HG03139 (cell line): ENCODE measurements around the gene RPL31.
"Not testable (repeated sequence)": the region's sequence is repeated elsewhere in the genome, so short reads cannot be mapped to it uniquely, and the experiment has no call there.

ENCODE experiments used
- ATAC-seq: cut with Tn5 transposase; IDR thresholded peaks from one replicate; pipeline ENCODE4 v1.9.1; 2021; ENCODE audit not compliant: unreplicated experiment

Gene RPL31

GRCh38 chr2:101023327-101024107 is 21.4 kb downstream of the RPL31 start:
- ATAC-seq: no peak

DNA sequence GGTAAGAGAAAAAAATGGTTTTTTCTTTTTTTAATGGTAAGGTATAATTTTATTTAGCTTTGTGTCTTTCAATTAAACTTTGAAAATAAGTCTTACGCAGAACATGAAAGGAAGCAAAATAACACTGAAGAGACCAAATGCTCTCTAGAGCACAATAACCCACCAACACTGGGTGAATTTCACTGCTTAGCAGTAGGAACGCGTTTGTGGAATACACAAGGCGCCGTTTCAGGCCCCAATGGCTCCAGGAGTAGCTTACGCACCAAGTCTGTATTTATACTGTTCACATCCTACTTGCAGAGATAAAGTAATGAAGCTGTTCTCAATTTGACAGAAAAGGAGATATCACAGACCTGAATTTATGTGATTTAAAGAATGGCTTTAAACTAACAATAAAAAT is 23.5 kb downstream of the RPL31 start:
- no peak for ATAC-seq

- ATAC-seq: no peak
These were observed 24.2 kb downstream of the RPL31 start for GRCh38 chr2:101026253-101026701.

DNA sequence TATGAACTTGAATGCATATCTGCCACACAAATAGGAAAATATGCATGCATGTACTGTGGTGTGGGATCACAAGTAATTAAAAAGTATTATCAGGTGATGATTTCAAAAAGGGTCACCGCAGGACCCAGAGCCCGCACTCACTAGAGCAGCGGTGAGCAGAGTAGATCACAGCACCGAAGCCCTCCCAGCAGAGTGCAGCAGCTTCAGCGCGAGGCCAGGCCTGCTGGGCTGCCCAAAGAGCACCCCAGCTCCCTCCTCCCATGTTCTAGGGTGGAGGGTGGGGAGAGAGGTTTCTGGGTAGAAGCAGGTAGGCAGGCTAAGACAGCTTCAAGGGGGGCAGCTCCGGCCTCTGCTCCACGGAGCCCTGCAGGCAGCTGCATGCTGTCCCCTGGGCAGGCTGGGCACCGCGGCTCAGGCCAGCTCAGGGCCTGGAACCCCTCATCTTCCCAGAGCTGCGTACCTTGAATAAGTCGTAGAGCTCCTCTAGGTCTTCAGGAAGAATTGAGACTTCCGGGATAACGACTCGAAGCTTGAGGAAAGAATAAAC is 24.9 kb downstream of the RPL31 start:
- no peak for ATAC-seq

GRCh38 chr2:101027852-101028251 is 25.8 kb downstream of the RPL31 start:
- no peak for ATAC-seq

DNA sequence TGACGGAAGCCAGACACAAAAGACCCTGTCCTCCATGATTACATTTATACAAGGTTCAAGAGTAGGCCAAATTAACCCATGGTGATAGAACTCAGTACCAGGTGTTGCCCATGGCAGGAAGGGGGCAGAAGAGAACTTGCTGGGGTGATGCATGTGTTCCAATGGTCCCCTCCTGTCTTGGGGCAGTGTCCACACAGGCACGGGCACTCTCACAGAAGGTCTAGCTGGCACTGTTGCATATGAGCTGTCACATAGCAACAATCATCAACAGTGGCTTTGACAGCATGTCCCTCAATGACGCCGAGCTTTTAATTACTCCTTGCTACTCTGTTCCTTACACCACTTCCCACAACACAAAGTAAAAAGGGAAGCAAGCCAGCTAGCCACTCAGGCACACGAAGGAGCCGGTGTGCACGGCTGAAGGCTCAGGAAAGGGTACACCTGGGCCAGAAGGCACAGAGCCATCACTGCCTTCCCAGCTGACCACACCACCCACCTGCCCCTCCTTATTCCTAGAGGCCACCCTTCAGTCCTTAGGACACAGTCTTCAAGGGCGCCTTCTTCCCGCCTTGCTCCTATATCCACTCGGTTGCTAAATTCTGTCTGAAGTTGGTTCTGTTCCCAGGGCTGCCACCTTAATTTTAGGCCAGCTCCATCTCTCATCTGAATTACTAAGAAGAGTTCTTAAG is 28.9 kb downstream of the RPL31 start:
- no peak for ATAC-seq

DNA sequence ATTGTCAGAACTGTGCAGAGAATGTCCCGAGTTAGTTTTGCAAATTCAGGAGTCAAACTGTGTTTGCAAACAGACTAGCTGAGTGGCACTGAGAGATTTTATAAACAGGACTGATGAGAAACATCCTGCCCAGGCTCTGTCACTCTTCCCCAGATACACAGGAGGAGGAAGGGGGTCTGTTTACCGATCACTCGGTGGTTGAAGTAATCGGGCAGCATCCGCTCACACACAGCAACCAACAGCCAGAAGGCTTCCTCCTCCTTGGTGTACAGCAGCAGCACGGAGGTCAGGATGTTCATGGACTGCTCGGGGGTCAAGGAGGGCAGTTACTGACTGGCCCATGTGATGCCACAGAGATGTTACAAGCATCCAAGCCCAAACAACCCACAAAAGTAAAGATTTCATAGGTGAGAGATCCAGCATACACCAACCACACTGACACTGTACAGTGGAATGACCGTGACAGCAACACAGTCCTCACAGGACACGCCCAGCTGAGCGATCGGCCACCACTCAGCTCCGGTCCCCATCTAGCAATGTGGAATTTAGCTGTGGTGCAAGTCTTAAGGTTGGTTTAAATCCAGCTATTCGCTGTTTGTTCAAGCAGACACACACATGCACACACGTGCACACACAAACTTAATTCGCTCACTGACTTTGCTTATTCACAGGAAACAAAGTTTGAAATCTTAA is 30.1 kb downstream of the RPL31 start:
- no peak for ATAC-seq

DNA sequence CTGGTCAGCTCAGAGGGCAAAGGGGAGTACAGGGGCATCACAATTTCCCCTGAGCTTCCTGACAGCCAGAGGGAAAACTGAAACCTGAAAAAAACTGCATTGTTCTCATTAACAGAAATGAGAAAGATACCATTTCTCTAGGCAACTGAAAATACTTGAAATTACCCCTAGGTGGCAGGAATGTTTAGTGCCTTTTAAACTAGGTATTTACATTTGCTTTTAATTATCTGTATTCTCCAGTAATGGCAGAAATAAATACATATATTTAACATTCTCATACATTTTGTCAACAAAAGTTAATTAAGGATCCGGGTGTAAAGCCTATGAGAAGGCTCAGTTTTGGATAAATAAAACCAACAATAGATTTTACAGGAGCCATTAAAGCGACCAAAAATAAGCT is 34.5 kb downstream of the RPL31 start:
- no peak for ATAC-seq

DNA sequence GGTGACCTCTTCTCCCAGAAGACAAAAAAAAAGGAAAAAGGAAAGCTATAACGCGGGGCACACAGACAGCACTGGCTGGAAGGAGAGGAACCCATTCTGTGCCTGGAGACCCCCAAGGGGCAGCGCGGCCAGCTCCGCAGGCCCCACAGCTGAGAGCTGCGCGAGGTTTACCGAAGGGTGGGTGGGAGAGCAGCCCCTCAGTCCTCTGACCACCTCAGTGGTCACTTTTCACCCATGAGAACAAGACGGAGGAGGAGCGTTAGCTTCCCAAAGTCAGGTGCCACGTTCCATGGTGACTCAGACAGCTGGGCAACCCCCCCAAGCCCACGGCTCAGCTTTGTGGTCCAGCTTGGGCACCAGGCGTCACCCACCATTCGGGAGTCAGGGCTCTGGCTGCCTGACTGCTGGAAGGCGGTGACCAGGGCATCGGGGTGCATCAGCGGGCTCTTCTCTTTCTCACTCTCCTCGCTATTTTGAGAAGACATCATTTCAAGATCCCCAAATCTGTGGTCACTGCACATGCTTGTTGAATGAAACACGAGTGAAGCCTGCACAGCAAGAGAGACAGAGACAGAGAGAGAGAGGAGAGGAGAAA is 35.2 kb downstream of the RPL31 start:
- no peak for ATAC-seq

DNA sequence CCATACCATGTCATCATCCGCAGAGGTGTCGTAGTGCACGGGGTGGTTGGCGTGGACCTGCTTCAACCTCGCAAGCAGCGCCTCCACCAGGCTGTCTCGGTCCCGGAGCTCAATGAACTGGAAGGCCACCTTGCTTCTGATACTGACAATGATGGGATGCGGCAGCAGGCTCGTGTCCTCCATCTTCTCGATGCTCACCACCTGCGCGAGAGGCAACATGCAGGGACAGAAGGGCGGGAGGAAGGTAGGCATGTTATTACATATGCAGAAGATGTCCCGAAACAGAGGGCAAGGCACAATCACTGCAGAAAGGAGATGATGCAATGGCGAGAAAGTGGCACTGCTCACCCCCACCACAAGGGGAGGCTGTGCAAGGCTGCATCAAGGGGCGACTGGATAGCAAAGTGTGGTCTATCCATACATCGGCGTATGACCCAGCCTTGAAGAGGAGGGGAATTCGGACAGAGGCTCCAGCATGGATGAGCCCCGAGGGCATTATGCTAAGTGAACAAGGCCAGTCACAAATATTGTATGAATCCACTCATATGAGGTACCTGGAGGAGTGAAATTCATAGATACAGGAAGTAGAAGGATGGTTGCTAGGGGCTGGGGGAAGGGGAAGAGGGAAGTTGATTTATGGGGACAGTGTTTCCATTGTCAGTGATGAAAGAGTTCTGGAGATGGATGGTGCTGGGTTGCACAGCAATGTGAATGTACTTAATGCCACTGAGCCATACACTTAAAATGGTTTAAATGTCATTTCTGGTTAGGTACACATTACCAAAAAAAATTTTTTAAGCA is 36.6 kb downstream of the RPL31 start:
- ATAC-seq: no peak

DNA sequence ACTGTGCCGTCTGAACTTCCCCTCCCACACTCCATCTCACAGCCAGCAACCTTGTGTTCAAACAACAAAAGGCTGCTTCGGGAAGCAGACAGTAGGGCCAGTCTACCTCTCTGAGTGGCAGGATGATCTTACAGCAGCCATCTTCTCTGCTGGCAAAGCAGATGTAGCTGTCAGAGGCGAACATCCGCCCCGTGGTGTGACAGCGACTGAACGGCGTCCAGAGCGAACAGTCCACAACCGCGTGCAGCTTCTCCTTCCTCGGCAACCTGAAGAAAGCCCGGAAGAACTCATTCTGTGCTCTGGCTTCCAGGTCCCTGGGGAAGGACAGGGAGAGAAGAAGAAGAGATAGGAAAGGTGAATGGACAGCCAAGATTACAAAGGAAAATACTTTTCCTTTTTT is 38.0 kb downstream of the RPL31 start:
- ATAC-seq: no peak

DNA sequence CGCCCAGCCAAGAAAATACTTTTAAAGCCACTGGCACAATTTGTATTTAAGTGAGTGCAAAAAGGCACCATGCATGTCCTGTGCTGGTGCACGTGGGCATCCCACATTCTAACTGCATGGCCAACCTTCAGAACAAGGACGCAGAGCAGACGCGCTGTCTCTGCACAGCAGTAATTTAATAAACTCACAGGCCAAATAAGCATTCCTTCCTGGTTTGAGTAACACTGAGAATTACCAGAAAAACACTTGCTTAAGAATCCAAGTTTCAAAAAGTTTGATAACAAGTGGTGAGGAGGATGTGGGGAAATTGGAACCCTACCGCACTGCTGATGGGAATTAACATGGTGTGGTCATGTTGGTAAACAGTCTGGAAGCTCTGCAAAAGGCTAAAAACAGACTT is 38.7 kb downstream of the RPL31 start:
- no peak for ATAC-seq

- no peak for ATAC-seq
These were observed 39.3 kb downstream of the RPL31 start for GRCh38 chr2:101041413-101041812.

DNA sequence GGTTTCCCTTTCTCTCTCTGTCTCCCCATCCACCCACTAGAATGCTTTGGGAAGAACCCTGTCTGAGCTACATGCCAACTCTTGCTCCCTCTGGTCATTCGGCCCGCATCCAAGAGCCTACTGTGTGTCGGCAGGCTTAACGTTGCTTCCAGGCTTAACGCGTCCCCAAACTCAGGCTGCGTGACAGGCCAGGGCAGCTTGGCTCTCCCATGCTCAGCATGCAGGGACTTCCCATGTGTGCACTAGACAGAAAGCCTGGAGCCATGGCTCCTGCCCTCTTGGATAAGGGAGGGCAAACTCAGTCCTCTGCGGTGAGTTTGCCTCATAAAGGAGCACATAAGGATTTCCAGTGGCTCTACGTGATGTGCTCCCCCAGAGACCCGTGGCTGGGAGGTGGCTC is 43.2 kb downstream of the RPL31 start:
- no peak for ATAC-seq

DNA sequence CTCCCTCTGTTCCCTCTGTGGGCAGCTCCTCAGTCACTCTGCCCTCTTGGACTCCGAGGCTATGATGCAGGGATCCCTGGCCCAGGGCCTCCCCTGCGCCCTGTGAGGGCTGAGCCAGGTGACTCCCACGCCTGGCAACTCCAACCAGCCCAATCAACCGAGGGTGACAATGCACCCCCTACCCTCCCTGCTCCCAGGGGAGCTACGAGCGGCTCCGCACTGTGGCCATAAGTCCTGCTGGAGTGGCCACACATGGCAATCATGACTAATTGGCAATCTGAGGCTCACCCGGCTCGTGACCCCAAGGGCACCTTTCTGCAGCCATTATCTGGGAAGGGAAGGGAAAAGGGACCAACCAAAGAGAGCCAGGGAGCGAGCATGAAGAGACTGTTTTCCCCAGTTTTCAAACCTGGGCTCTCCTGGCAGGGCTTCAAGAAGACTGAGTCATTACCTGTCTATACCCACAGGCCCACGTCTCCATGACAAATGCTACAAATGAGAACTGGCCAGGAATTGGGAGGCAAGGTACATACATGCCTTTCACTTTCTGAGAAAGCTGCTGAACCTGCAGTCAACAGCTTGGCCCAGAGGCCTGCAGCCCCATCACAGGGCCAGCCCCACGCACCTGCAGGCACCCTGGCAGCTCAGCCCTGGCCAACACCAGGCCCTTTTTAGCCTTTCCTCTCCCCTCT is 45.1 kb downstream of the RPL31 start:
- no peak for ATAC-seq

DNA sequence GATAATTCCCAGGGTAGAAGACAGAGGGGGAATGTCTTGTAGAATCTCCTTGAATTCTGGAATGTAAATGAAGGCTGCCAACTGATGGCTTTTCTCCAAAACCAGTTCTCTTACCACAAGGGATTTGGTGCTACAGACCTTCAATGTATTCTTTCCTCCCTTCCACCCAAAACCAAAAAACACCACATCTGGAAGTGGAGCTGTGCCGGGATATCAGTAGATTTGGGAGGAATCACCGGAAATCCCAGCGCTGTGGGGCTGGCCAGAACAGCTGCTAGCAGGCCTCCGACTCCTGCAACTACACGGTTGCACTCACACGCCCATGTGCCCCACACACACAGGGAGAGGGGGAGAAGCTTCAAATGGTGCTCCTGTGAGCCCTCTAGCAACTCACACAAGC is 45.7 kb downstream of the RPL31 start:
- no peak for ATAC-seq

GRCh38 chr2:101048756-101049155 is 46.7 kb downstream of the RPL31 start:
- ATAC-seq: no peak

DNA sequence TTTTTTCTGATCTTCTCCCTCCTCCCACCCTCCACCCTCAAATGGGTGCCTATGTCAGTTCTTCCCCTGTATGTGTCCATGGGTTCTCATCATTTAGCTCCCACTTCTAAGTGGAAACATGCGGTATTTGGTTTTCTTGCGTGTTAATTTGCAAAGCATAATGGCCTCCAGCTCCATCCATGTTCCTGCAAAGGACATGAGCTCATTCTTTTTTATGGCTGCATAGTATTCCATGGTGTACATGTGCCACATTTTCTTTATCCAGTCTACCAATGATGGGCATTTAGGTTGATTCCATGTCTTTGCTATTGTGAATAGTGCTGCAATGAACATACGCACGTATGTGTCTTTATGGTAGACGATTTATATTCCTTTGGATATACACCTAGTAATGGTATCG is 48.8 kb downstream of the RPL31 start:
- ATAC-seq: not testable (repeated sequence)

GRCh38 chr2:101052147-101052546 is 50.1 kb downstream of the RPL31 start:
- ATAC-seq: no peak

DNA sequence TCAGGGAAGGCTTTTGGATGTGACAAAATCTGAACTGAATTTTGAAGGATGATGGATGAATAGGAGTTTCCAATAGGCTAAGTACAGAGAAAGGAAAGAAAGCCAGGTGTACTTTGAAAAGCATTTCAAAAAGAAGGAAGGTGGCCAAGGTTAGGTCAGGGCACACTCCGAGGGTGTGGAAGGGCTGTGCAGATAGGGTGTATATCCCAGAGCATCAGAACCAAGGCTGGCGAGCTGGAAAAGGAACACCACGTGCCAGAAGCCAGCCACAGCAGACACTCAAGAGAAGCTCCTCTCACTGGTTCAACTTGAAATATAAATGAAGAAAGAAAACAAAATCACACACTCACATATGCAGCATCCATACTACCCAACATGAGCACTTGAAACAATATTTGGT is 51.0 kb downstream of the RPL31 start:
- no peak for ATAC-seq
